Activated effector memory CD4-positive, alpha-beta T cell treated with anti-CD3 and anti-CD28 coated beads, Interleukin-2, amount 50 U/mL, for 16 hours (primary cell): ENCODE results near the gene MBNL3.
"Not testable (repeated sequence)": the region's sequence is repeated elsewhere in the genome, so short reads cannot be mapped to it uniquely, and the experiment has no call there.

ENCODE experiments used
- DNase-seq: peaks from one replicate; pipeline ENCODE4 v3.0.0-alpha.2; 2020

MBNL3 gene

DNA sequence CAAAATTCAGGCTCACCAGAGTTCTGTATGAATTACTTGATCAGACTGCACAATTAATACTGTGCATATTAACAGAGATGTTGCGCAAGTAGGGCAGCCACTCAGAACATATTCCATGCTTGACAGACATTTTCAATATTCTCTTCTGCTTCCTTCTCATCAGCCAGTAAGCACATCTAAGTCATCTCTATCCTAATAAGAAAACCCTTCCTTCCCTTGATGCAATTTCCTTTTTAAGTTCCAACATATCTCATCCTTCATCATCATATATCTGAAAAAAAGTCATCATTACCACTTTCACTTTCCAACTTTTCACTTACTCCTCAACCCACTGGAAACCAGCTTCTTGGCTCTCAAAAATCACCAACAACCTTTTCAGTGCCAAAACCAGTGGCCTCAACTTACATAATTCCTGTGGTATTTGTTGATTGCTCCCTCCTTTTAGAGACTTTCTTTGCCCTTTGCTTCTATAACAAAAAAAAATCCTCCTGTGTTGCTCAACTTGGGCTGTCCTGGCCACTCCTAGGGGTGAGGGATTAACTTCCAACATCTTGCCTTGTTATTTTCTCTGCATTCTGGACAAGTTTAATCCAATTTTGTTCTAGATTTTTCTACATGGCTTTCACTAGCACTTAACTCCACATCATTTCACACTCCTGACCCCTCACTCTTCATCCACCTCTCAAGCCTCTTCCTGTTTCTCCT is 14.1 kb downstream of the MBNL3 start:
- DNase-seq: no peak

GRCh38 chrX:132472397-132472796 is 16.4 kb downstream of the MBNL3 start:
- no peak for DNase-seq

- DNase-seq: no peak
Observed at GRCh38 chrX:132470831-132471230, 18.0 kb downstream of the MBNL3 start.

DNA sequence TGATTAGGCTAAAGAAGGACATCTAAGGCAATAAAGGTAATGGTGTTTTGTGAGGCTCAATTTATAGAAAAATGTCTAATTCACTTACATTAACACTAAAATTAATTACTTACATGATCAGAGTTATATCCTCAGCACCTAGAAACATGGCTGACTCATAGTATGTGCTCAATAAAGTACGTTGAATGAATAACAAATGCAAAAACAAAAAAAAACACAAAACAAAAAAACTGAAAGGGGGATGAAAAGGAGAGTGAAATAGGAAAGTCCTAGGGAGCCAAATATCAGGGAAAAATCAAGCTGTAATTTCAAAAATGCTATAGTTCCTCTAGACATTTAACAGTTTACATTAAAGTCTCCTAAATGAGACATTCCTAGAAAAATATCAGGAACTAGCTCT is 18.7 kb downstream of the MBNL3 start:
- no peak for DNase-seq

GRCh38 chrX:132468454-132468853 is 20.4 kb downstream of the MBNL3 start:
- no peak for DNase-seq

DNA sequence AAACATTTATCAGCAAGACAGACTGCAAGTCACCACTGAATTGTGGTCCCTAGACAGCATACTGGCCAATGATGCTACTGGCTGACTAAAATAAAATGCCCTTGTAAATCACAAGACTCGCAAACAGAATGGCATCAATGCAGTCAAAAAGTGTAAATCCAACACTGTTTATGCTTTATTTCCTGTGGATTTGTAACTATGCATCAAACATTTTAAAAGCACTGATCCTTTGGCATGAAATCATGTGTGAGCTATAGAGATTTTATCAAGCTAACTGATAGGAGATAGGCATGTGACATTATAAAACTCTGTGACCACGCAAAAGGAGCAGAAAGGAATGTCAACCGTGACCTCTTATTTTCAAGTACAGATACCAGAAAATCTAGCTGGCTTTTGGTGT is 20.8 kb downstream of the MBNL3 start:
- DNase-seq: no peak

GRCh38 chrX:132467026-132467425 is 21.8 kb downstream of the MBNL3 start:
- DNase-seq: no peak

DNA sequence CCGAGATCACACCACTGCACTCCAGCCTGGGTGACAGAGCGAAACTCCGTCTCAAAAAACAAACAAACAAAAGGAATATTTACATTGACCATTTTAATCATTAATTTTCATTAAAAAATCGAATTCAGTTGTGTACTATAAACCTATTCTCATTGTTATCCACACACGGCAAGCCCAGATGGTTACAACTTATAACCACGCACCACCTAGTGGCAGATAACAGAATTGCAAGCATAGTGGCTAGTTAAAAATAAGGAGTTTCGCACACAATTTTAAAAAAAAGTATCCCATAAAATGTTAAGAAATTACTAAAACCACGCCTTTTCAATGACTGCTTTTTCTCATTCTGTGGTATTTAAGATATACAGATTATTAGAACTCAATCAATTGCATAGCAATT is 25.4 kb downstream of the MBNL3 start:
- no peak for DNase-seq

DNA sequence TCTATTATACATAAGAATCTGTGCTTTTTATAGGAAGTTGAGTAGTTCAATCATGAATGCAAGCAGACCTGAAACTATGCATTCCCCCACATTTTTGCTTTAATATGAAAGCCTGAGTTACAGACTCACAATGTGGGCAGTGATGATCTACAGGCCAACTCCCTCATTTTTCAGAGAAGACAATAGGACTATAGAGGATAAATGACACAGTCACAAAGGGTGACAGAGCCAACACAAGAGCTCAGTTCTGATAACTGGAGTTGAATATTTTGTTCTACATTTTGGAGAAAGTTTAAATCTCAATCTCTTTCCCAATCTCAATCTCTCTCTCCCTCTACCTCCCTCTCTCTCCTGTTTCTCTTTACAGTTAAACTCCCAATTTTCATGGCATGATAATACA is 27.0 kb downstream of the MBNL3 start:
- DNase-seq: no peak

- DNase-seq: no peak
Observed at GRCh38 chrX:132452911-132453550, 35.8 kb downstream of the MBNL3 start.

- not testable (repeated sequence) for DNase-seq
Observed at GRCh38 chrX:132445909-132446308, 42.9 kb downstream of the MBNL3 start.

DNA sequence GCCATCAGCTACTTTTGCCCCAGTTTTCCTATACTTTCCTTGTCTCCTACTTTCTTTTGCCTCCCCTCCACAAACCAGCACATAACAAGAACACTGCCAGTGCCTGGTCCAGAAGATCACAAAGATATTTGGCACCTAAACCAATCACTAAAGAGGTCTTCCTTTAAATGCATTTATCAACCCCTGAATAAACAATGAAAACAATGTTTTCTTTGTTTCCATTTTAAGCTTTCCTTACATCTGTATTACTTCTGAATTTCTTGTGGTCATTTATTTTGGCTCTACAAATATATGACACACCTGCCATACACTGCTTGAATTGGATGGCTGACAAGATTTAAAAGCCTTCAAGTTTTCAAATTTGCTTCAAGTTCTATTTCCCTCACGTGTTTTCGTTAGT is 43.9 kb downstream of the MBNL3 start:
- DNase-seq: no peak

- DNase-seq: no peak
Observed at GRCh38 chrX:132443196-132444135, 45.4 kb downstream of the MBNL3 start.

DNA sequence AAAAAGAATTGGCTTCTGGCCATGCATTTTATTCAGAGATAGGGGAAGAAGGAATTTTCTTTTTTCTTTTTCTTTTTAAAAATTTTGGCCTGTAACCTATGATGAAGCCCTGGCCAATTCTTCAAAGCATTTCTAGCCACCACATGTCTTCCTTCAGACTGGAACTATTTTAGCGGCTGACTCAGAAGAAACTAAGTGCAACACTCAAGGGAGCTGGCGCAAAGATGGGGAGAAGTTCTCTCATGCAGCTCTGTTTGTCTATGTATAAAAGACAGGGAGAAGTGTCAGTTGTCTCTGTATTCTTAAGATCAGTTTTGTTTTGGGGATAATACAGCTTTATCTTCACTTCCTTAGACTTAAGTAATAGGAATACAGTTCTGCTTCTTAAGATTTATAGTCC is 46.1 kb downstream of the MBNL3 start:
- DNase-seq: no peak

DNA sequence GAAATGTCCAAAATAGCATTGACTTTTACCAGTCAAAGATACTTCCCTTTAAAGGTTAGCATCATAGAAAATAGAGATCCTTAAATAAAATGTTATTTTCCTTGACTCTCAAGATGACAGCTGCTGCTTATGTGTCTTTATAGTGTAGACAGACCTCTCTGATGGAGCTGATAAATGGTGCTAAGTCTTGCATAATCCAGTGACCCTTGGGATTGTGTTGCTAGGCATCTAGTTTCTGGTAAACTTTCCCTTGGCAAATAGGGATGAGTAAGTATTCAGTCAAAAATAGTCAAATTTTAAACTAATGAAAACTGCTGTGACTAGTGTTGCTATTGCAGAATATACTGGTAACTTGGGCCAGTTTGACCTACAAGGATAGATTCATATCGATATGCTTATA is 53.6 kb downstream of the MBNL3 start:
- DNase-seq: no peak

DNA sequence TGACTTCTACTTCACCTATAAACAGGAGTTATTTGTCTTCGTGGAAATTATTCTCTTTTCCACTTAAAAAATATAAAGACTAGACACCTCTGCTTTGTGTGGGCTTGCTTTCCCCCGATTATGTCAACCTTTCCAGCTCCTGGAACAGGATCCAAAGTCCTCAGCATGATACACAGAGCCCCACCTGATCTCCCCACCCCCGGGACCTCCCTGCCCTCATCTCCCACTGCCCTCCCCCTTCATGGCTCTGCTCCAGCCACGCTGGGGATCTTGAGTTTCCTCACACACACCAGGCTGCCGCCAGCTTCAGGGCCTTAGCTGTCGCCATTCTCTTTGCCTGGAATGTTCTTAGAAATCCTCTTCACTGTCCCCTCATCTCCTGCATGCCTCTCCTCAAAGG is 55.3 kb downstream of the MBNL3 start:
- DNase-seq: no peak

- no peak for DNase-seq
Observed at GRCh38 chrX:132433001-132433400, 55.8 kb downstream of the MBNL3 start.

DNA sequence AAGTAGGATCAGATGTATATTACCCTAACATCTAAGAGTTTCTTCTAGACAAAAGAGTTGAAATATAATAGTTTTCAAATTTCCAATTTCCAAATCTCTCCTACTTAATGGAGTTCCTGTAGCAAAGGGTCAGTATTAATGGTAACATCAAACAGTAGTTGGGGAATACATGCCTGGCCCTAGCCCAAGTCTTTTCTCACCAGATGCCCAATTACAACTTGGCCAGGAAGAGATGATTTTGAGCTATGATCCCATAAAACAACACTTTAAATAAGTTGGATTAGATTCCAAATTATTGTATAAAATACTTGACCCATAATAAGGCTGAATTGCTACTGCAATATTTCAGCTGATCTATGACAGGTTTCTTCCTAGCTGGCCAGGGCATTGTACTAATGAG is 59.9 kb downstream of the MBNL3 start:
- DNase-seq: no peak

GRCh38 chrX:132426695-132427281 is 62.0 kb downstream of the MBNL3 start:
- no peak for DNase-seq

DNA sequence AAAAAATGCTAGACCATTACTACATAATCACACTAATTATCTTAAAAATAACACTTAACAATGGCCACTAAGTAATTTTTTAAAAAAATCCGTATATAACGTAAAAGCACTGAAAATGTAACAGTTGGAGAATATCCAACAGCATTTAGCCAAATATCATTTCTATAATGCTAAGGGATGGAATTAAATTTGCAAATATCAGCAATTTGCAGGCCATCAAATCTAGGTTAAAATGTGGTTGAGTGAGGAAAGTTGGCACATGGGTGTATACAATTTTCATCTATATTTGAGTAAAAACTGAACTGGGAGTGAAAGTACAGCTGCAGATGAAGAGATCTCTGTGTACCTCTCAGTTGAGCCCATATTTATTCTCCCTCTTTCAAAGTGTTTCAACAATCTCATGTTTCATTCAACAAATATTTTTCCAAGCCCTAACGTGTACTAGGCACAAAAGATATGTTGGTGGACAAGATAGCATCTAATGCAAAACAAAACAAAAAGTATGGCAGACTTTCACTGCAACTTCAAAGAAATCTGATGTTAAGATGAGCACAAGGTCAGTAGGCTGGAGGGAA is 63.0 kb downstream of the MBNL3 start:
- no peak for DNase-seq

GRCh38 chrX:132423323-132423722 is 65.5 kb downstream of the MBNL3 start:
- DNase-seq: no peak

GRCh38 chrX:132415012-132415411 is 73.8 kb downstream of the MBNL3 start:
- no peak for DNase-seq

- DNase-seq: no peak
Observed at GRCh38 chrX:132414404-132414803, 74.4 kb downstream of the MBNL3 start.
